Measurements from ENCODE around the gene PLA2G4F.
A peak's percentile ranks its signal among the peaks of the same experiment; 100 is the strongest.

PLA2G4F gene

GRCh38 chr15:42145546-42146455 is 10.6 kb downstream of the PLA2G4F start:
- DNase-seq: no peak

- no peak for DNase-seq
Observed at GRCh38 chr15:42144841-42145375, 11.5 kb downstream of the PLA2G4F start.

- no peak for DNase-seq
Observed at GRCh38 chr15:42143866-42144625, 12.4 kb downstream of the PLA2G4F start.

DNA sequence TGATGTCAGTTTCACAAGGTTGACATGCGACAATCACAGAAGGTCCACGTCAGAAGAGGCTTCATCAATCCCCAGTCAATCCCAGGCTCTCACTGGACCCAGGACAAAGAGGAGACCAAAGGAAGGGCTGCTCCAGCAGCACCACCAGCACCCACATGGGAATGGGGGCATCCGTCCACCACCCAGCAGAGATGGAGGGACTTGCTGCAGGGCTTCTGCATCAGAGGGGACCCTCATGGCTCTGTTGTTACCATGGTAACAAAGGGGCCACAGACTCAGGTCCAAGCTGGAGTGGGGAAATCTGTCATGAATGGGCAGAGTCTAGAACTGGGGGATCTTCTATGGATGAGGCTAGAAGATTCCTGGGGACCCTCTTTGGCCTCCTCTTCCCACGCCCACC is 13.1 kb downstream of the PLA2G4F start:
- no peak for DNase-seq

DNA sequence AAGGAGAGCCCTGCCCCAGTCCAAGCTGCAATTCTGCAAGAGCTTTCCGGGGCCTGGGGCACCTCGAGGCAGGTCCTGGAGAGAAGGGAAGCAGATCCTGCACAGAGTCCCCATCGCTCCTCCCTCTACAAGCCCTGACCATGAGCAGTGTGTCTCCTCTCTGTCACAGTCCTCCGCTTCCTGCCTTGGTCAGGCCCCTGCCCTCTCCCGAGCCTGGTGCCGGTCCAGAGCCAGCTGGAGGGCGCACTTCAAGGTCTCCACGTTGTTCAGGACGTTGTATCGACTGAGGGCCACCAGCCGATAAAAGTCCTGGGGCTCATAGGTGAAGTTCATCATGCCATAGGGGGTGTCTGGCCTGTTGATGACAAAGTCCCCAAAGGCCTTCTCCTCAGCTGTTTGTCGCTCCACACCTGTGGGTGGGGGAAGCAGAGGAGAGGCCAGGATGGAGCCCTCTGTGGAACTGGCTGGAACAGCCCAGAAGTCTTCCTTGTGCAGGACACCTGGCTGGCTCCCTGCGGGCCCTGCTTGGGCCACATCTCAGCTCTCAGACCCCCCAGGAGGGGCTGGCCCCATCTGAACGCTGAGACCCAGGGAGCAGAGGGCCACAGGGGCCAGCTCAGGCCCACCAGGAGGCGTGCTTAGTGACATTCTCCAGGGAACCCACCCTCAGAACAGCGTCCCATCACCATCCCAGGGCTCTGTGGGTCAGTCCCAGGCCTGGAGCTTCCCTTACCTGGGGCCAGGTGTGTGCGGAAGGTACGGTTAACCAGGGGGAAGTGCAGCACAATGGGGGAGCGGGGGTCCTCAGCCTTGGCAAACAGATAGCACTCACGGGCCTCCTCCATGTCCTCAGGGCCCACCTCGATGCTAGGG is 14.4 kb downstream of the PLA2G4F start:
- DNase-seq: no peak

DNA sequence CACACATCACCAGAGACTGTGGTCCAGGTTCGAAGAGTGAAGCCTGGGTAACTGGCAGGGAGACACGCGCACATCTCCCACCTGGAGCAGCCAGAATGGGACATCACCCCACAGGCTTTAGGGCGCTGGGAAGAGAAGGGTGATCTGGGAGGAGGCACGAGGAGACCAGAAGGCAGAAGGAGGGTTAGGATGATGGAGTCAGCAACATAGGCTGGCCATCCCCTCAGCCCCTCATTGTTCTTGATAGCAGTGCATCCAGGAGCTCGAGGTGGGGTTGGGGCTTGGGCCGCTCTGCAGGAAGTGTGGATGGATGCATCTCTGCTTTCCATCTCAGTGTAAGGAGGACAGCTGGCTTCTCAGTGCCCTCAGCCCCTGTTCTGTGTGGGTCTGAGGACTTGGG is 15.2 kb downstream of the PLA2G4F start:
- DNase-seq: no peak

DNA sequence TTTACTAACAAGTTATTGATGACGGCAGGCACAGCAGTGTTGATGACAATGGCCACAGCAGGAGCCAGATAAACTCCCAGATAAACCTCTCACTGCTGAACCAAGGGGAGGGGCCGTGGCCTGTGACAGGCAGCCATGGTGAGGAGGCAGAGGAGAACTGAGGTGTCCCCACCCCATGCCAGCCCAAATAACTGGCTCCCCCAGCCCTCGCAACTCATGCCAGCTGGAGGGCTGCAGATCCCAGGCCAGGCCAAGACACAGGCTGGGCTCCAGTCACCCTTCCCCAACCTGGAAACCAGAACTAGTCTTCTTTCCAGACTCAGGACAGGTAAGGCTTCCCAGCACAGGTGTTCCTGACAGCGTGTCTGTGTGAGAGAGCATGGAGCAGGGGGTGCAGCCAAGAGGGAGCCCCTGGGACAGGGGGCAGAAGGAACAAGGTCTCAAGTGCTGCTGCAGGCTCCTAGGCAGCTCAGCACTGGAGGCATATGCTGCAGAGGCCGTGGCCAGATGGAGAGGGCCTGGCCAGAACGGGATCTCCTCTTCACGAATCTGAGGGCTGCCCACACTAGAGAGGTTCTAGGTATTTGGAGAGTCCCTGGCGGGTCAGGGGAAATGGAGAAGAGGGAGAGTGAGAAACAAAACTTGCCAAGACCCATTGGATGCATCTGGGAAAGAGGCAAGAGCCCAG is 15.9 kb downstream of the PLA2G4F start:
- DNase-seq: no peak

GRCh38 chr15:42139596-42139995 is 16.8 kb downstream of the PLA2G4F start:
- no peak for DNase-seq

- no peak for DNase-seq
Observed at GRCh38 chr15:42138968-42139386, 17.5 kb downstream of the PLA2G4F start.

DNA sequence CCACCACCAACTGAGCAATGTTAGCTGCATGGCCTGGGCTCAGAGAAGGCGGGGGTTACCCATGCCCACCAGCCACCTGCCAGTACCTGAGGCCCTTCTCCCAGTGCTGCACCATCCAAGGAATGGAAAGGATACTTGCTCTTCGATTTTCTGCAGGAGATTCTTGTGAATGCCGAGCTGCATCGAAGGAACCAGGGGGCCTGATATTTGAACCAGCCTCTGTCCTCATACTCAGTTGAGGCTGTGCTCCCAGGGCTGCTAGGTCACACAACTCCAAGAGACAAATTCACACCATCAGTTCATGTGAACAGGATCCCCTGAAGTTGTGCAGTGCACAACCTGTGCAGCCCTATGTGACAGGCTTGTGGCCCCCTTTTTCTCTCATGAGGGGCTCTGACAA is 18.0 kb downstream of the PLA2G4F start:
- no peak for DNase-seq

DNA sequence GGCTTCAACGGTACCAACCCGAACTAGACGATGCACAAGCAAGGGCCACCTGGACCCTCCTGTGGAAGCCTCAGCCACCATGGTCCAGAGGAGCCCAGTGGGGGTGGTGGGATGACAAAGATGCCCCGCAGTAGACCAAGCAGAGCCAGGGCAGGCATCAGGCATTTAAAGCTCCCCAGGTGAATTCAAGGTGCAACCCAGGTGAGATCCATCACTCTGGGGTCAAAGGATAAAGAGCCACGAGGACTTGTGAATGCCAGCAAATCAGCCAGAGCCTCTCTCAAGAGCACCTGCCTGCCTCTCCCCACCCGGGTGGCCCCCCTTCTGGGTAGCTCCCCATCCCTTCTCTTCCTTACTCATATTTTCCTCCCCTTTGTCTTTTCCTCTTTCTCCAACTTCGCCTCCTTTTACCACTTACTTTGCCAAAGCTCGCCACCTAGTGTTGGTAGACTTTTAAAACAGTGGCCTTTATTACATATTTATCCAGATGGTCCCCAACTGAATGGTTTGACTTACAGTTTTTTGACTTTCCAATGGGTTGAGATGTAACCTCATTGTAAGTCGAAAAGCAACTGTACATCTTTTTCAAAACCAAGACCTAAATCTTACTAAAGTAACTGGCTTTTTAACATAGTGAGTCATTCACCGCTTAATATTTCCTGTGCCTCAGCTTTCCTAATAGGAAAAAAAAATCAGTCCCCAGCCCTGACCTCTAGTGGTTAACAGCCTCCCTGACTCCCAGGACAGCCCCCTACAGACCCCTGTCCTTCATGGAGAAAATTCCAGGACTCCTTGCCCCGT is 18.8 kb downstream of the PLA2G4F start:
- DNase-seq: peak; percentile 17

DNA sequence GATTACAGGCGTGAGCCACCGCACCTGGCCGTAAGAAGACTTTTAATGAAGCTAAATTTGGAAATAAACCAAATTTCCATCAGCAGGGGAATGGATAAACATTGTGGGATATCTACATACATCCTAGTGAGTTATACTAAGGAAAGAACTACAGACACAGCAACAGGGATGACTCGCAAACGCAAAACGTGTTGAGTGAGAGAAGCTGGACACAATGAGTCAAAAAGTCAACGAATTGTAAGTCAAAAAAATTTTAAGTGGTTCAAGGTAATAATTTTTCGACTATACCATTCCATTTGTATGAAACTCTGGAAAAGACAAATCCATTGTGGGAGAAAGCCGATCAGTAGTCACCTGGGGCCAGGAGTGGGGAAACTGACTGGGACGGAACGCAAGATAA is 19.9 kb downstream of the PLA2G4F start:
- DNase-seq: no peak

- DNase-seq: no peak
Observed at GRCh38 chr15:42135351-42135750, 21.1 kb downstream of the PLA2G4F start.

DNA sequence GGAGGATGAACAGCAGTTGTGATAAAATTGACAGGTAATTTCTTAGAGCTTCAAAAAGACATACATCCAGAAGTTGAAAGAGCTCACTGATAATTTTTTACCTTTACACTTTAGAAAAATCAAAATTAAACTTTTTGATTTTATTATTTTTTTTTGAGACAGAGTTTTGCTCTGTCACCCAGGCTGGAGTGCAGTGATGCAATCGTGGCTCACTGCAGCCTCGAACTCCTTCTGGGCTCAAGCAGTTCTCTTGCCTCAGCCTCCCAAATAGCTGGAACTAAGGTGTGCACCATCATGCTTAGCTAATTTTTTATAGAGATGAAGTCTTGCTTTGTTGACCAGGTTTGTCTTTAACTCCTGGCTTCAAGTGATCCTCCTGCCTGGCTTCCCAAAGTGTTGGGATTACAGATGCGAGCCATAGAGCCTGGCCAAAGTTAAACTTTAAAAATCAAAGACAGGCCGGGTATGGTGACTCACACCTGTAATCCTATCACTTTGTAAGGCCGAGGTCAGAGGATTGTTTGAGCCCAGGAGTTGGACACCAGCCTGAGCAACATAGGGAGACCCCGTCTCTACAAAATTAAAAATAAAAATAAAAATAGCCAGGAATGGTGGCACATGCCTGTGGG is 21.7 kb downstream of the PLA2G4F start:
- no peak for DNase-seq

GRCh38 chr15:42133886-42134502 is 22.4 kb downstream of the PLA2G4F start:
- DNase-seq: peak; percentile 82

GRCh38 chr15:42133356-42133755 is 23.1 kb downstream of the PLA2G4F start:
- DNase-seq: no peak

DNA sequence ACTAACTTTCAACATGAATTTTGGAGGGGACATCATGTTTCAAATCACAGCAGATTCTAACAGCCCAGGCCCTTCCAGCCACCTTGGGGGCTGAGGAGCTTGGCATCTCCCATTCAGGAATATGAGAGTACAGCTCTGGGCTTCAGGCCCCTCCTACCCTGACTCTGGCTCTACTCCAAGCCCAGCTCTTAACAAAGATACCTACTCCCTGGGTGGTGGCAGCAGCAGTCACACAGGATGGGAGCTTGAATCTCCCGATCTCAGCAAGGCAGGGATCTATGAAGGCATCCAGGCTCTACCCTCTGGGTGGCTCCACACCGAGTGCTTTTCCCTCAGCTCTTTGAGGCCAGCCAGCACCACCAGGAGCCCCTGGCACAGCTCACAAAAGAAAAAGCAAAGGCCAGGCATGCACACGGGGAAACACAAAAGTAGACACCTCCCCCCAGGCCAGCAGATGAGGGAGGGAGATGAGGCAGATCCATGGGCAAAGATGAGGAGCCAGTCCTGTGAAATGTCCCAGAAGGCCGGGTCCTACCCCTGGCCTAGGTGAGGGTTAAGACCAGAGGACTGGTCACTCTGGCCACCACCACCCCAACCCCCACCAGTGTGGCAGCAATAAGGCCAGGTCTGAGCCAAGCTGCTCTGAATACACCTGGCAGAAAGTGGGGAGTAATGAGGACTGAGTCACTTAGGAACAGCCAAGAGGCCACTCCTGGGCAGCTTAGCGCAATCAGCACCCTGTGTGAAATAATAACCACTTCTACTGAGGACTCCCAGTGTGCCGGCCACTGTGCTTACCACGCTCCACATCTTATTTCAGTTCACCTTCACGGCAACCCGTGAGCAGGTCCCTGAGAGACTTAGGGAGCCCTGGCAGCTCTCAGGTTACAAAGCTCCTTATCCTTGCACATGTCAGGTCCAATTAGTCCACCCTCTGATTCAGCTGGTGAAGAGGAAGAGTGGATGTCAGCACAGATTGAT is 24.3 kb downstream of the PLA2G4F start:
- DNase-seq: no peak

- DNase-seq: no peak
Observed at GRCh38 chr15:42131006-42131405, 25.4 kb downstream of the PLA2G4F start.

All from activated CD4-positive, alpha-beta T cell treated with anti-CD3 and anti-CD28 coated beads for 48 hours (primary cell).